Fibroblast of upper back skin (primary cell): ENCODE measurements around the gene NR2F6.
A peak's percentile ranks its signal among the peaks of the same experiment; 100 is the strongest.

Experiments
- DNase-seq: peaks from one replicate; pipeline ENCODE4 v3.0.0-alpha.2; 2013

Gene NR2F6

GRCh38 chr19:17237747-17238706 is 7.7 kb downstream of the NR2F6 start:
- DNase-seq = no peak

GRCh38 chr19:17236811-17237543 is 8.7 kb downstream of the NR2F6 start:
- no peak for DNase-seq

- DNase-seq = peak; percentile 47
Measured at GRCh38 chr19:17235971-17236777, 9.5 kb downstream of the NR2F6 start.

- peak; percentile 59 for DNase-seq
Measured at GRCh38 chr19:17235300-17235970, 10.3 kb downstream of the NR2F6 start.

- peak; percentile 28 for DNase-seq
Measured at GRCh38 chr19:17234911-17235299, 10.8 kb downstream of the NR2F6 start.

GRCh38 chr19:17232258-17232657 is 13.5 kb downstream of the NR2F6 start:
- DNase-seq = no peak

- DNase-seq = no peak
Measured at GRCh38 chr19:17229890-17230289, 15.8 kb downstream of the NR2F6 start.

- DNase-seq = no peak
Measured at GRCh38 chr19:17227798-17228367, 17.8 kb downstream of the NR2F6 start.

GRCh38 chr19:17226002-17226933 is 19.5 kb downstream of the NR2F6 start, which contains the start of gene OCEL1:
TSS of gene OCEL1 (plus strand) at chr19:17226226. CDS start at chr19:17226248, 22 bp downstream.
- peak; percentile 97 for DNase-seq

- DNase-seq = no peak
Measured at GRCh38 chr19:17225053-17225452, 20.7 kb downstream of the NR2F6 start.

- peak; percentile 67 for DNase-seq
Measured at GRCh38 chr19:17220207-17220758, 25.4 kb downstream of the NR2F6 start.

GRCh38 chr19:17219286-17219685 is 26.4 kb downstream of the NR2F6 start:
- no peak for DNase-seq

GRCh38 chr19:17216058-17216670 is 29.6 kb downstream of the NR2F6 start:
- no peak for DNase-seq

GRCh38 chr19:17215127-17215971 is 30.4 kb downstream of the NR2F6 start, which contains the start of gene USE1:
TSS of gene USE1 (plus strand) at chr19:17215357. CDS start at chr19:17215406, 49 bp downstream.
- DNase-seq = peak; percentile 91

- DNase-seq = no peak
Measured at GRCh38 chr19:17214508-17215126, 31.1 kb downstream of the NR2F6 start.

- DNase-seq = no peak
Measured at GRCh38 chr19:17213334-17213733, 32.4 kb downstream of the NR2F6 start.

GRCh38 chr19:17211547-17212446 is 33.9 kb downstream of the NR2F6 start:
- no peak for DNase-seq
